HEK293 (cell line): ENCODE data around the gene KLHDC7B.

Experiments
- CTCF ChIA-PET: fragments of 350-600 bp; formaldehyde crosslinking; extraction: SDS; loops from one replicate; lab custom pipeline; 2021; ENCODE audit warnings: antibody characterized with exemption; lab: Yijun Ruan, JAX
- POLR2A ChIA-PET: fragments of 300-600 bp; formaldehyde crosslinking; extraction: SDS; loops from one replicate; lab custom pipeline; 2020; ENCODE audit warnings: antibody characterized with exemption, inconsistent platforms; lab: Yijun Ruan, JAX
- H3K27ac ChIP-seq: fragments of 200-500 bp; sonication (Bioruptor generic); 2 replicates; pipeline ENCODE4 v1.5.1; 2014; ENCODE audit warnings: low read depth, low read length, control low read depth, inconsistent platforms; ENCODE audit errors: extremely low read depth
- H3K36me3 ChIP-seq, 2 experiments: fragments of 200-500 bp in 1 of 2; sonication (Bioruptor generic) in 1 of 2; 1 replicate in 1 of 2; 2 replicates in 1 of 2; pipeline ENCODE4 v1.5.1; 2014 to 2017; ENCODE audit warnings: inconsistent platforms in 2 of 2, low read length in 2 of 2; ENCODE audit not compliant: control insufficient read depth in 2 of 2, insufficient read depth in 1 of 2
- H3K4me1 ChIP-seq: fragments of 200-500 bp; sonication (Bioruptor generic); 2 replicates; pipeline ENCODE4 v1.5.1; 2014; ENCODE audit warnings: mild to moderate bottlenecking, low read length, inconsistent platforms; ENCODE audit not compliant: control insufficient read depth, insufficient read depth
- H3K4me3 ChIP-seq: 2 replicates; pipeline ENCODE4 v1.5.1; 2011; ENCODE audit warnings: low read depth, mild to moderate bottlenecking, control low read depth, low read length, moderate library complexity
- H3K9me3 ChIP-seq: fragments of 200-500 bp; sonication (Bioruptor generic); 2 replicates; pipeline ENCODE4 v1.5.1; 2014; ENCODE audit warnings: low read depth, low read length, inconsistent platforms; ENCODE audit not compliant: control insufficient read depth, insufficient read depth
- AEBP2 ChIP-seq: fragments of 450-650 bp; formaldehyde crosslinking; IDR thresholded peaks from 2 replicates; pipeline ENCODE4 v1.5.1; 2016; ENCODE audit warnings: missing biosample characterization, missing genetic modification characterization, borderline replicate concordance
- KLF1 ChIP-seq: fragments of 450-650 bp; formaldehyde crosslinking; IDR thresholded peaks from 2 replicates; pipeline ENCODE4 v1.5.1; 2016; ENCODE audit warnings: missing biosample characterization, missing genetic modification characterization
- KLF8 ChIP-seq: fragments of 450-650 bp; formaldehyde crosslinking; IDR thresholded peaks from 2 replicates; pipeline ENCODE4 v1.5.1; 2016; ENCODE audit warnings: missing biosample characterization, missing genetic modification characterization
- MEIS1 ChIP-seq: sonication (generic); formaldehyde crosslinking; IDR thresholded peaks from 2 replicates; pipeline ENCODE4 v1.8.1; 2022; ENCODE audit warnings: missing genetic modification reagents, mild to moderate bottlenecking, borderline replicate concordance
- PRDM10 ChIP-seq: fragments of 450-650 bp; formaldehyde crosslinking; IDR thresholded peaks from 2 replicates; pipeline ENCODE4 v1.5.1; 2016; ENCODE audit warnings: missing biosample characterization, missing genetic modification characterization
- RBAK ChIP-seq: fragments of 450-650 bp; formaldehyde crosslinking; IDR thresholded peaks from 2 replicates; pipeline ENCODE4 v1.5.1; 2016; ENCODE audit warnings: missing biosample characterization, missing genetic modification characterization
- ZBTB11 ChIP-seq: fragments of 450-650 bp; formaldehyde crosslinking; conservative IDR thresholded peaks from 2 replicates; pipeline ENCODE4 v1.5.1; 2016; ENCODE audit warnings: low read depth, missing biosample characterization, missing genetic modification characterization
- ZBTB6 ChIP-seq: fragments of 450-650 bp; formaldehyde crosslinking; IDR thresholded peaks from 2 replicates; pipeline ENCODE4 v1.5.1; 2017; ENCODE audit warnings: missing biosample characterization, missing genetic modification characterization
- ZFP37 ChIP-seq: fragments of 450-650 bp; formaldehyde crosslinking; IDR thresholded peaks from 2 replicates; pipeline ENCODE4 v1.5.1; 2016; ENCODE audit warnings: missing biosample characterization, missing genetic modification characterization
- ZNF169 ChIP-seq: fragments of 450-650 bp; formaldehyde crosslinking; IDR thresholded peaks from 2 replicates; pipeline ENCODE4 v1.5.1; 2016; ENCODE audit warnings: missing biosample characterization, missing genetic modification characterization
- ZNF292 ChIP-seq: fragments of 450-650 bp; formaldehyde crosslinking; IDR thresholded peaks from 2 replicates; pipeline ENCODE4 v1.5.1; 2016; ENCODE audit warnings: low read depth, missing biosample characterization, missing genetic modification characterization, borderline replicate concordance
- ZNF513 ChIP-seq: fragments of 450-650 bp; IDR thresholded peaks from 2 replicates; pipeline ENCODE4 v1.5.1; 2018; ENCODE audit warnings: missing biosample characterization, missing genetic modification characterization
- ZNF571 ChIP-seq: fragments of 450-650 bp; formaldehyde crosslinking; IDR thresholded peaks from 2 replicates; pipeline ENCODE4 v1.5.0; 2017; ENCODE audit warnings: missing biosample characterization, missing genetic modification characterization
- ZNF596 ChIP-seq: fragments of 450-650 bp; IDR thresholded peaks from 2 replicates; pipeline ENCODE4 v1.5.0; 2018; ENCODE audit warnings: missing biosample characterization, mild to moderate bottlenecking, missing genetic modification characterization, moderate library complexity
- ZNF623 ChIP-seq: fragments of 450-650 bp; formaldehyde crosslinking; IDR thresholded peaks from 2 replicates; pipeline ENCODE4 v1.5.1; 2016; ENCODE audit warnings: missing biosample characterization, missing genetic modification characterization
- ZNF658 ChIP-seq: fragments of 450-650 bp; formaldehyde crosslinking; IDR thresholded peaks from 2 replicates; pipeline ENCODE4; 2016; ENCODE audit warnings: missing biosample characterization, missing genetic modification characterization
- ZNF843 ChIP-seq: fragments of 450-650 bp; formaldehyde crosslinking; IDR thresholded peaks from 2 replicates; pipeline ENCODE4 v1.5.1; 2016; ENCODE audit warnings: missing biosample characterization, missing genetic modification characterization

Gene KLHDC7B

GRCh38 chr22:50544746-50545253 is 899 bp upstream of the KLHDC7B start (continued):
- TF ChIP-seq ZBTB6 (no peak), MEIS1 (CRISPR knock-in tag) (no peak), AEBP2 (tag by site-specific recombination) (no peak)

GRCh38 chr22:50546326-50547262 is 895 bp downstream of the KLHDC7B start:
- POLR2A ChIA-PET, result interaction anchor here (0.5 to 1.8 kb wide), 4 partner anchors 16 to 100 kb away, joined by 3 to 8 read pairs (median 4); partner anchors contain the start of genes CPT1B, SCO2 and SYCE3
- no peak for TF ChIP-seq KLF8 (tag by site-specific recombination)
- no peak for TF ChIP-seq ZNF513 (tag by site-specific recombination)
- TF ChIP-seq PRDM10 (tag by site-specific recombination), result no peak
- no peak for TF ChIP-seq ZNF169 (tag by site-specific recombination)
- no peak for TF ChIP-seq ZNF658 (tag by site-specific recombination)
- TF ChIP-seq ZNF623 (tag by site-specific recombination), result no peak
- no peak for TF ChIP-seq ZFP37 (tag by site-specific recombination)
- TF ChIP-seq KLF1 (tag by site-specific recombination), result no peak
- H3K27ac ChIP-seq, result no peak overlapping the region
- no peaks in the 10 kb centered on the region for H3K36me3 ChIP-seq
- H3K9me3 ChIP-seq, result no peaks in the 10 kb centered on the region
- CTCF ChIA-PET, result interaction anchor here (0.6 to 1.8 kb wide), 2 partner anchors 16 to 61 kb away, joined by 3 to 7 read pairs; partner anchors contain the start of gene SYCE3
- H3K4me1 ChIP-seq, result no peaks in the 10 kb centered on the region
- no peak overlapping the region for H3K4me3 ChIP-seq

GRCh38 chr22:50547263-50547985 is 1.7 kb downstream of the KLHDC7B start:
- POLR2A ChIA-PET, result interaction anchor here (0.5 to 1.1 kb wide), 6 partner anchors 15 to 782 kb away, joined by 3 to 5 read pairs (median 4); partner anchors contain the start of genes CPT1B and SYCE3
- CTCF ChIA-PET, result interaction anchor here (1.8 kb wide), 1 partner anchor 15 kb away, joined by 7 read pairs; the partner anchor contains the start of gene SYCE3
- Histone ChIP-seq H3K9me3 (no peaks in the 10 kb centered on the region), H3K36me3 (no peaks in the 10 kb centered on the region), H3K4me1 (no peaks in the 10 kb centered on the region), H3K4me3 (no peak overlapping the region), H3K27ac (no peak overlapping the region)
- TF ChIP-seq ZNF571 (tag by site-specific recombination) (no peak), ZBTB11 (tag by site-specific recombination) (no peak), ZNF292 (tag by site-specific recombination) (no peak), ZNF843 (tag by site-specific recombination) (no peak), ZNF596 (tag by site-specific recombination) (no peak), RBAK (tag by site-specific recombination) (no peak), KLF1 (tag by site-specific recombination) (no peak)
